Heart left ventricle (tissue), 13 donors: ENCODE data around the gene OR52A5.

ENCODE experiments used
- CTCF ChIP-seq, 12 donors: fragments of 200-600 bp; sonication (generic) in 4 of 12; IDR thresholded peaks; one replicate each; pipeline versions ENCODE4 v1.5.0 to v1.8.0; 2018 to 2022; ENCODE audit warnings: antibody characterized with exemption in 12 of 12, mild to moderate bottlenecking in 5 of 12
- POLR2A ChIP-seq, 2 donors: fragments of 450-650 bp; IDR thresholded peaks; one replicate each; pipeline ENCODE4 v1.6.1; 2017; ENCODE audit warnings: antibody characterized with exemption in 2 of 2, mild to moderate bottlenecking in 2 of 2, moderate library complexity in 2 of 2
- donor health status: ischemic (EF 13 %, LVEDD 7.1; RV severe dilation, severe dysfunction).
- donor health status: DM: no; HTN: yes; CAD: no.
- donor health status: DM: no; HTN: no; CAD: no.
- donor health status: ischemic (EF 25% LVEDD 6.9; RV normal size, moderate dysfunction).
- donor health status: ischemic (EF 25% LVEDD 5.7; RV mildly dilated, moderate dysfunction).
- donor health status: ischemic (EF 35%, LVEDD 5.7; RV mildly dilated, moderate dysfunction).
- donor health status: nonischemic (EF 11% LVEDD 7.7; RV severe dilation, severe dysfunction).
- donor health status: DM: yes; HTN: yes; CAD: no.
- donor health status: PGD.
- donor health status: ischemic (EF 29% LVEDD 5.4; RV normal size, mild dysfunction).
- donor health status: nonischemic (EF 23%, LVEDD 6.1; RV moderate dilation, normal function).

GRCh38 chr11:5131584-5132335 is 6.4 kb downstream of the OR52A5 start:
- TF ChIP-seq CTCF (IDR thresholded peaks at IDR 0.05): no peak
- TF ChIP-seq POLR2A (IDR thresholded peaks at IDR 0.05): no peak
